Measurements from ENCODE around the gene KCNC3. TPM values are rescaled to one million over a fixed set of nuclear protein-coding genes. Genes with fewer than 3 reads are reported as not detected.

KCNC3 gene
- total and polyA plus RNA-seq, 10 of the 15 experiments (the other 5 are each of a cell fraction or from before 2014, with no cell fraction given) = 0.08 to 3.8 (median 0.44) TPM; not detected in 2

DNA sequence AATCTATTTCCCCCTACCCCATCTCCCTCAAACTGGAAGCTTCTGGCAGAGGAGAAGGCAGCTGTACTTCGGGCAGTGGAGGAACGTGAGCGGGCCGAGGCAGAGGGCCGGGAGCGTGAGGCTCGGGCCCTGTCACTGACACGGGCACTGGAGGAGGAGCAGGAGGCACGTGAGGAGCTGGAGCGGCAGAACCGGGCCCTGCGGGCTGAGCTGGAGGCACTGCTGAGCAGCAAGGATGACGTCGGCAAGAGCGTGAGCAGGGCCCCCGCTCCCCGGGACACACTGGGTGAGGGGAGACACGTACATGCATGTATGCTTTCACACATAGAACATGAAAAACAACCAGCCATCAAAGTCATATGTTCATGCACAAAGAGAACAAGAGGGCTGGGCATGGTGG is 42.7 kb downstream of the KCNC3 start:
- no peaks in the 10 kb centered on the region for H4K20me1 ChIP-seq (ENCODE audit: control insufficient read depth, insufficient read depth)
- H3K4me2 ChIP-seq (ENCODE audit: control insufficient read depth, insufficient read depth) = no peak overlapping the region
- 53% methylated on average over 18 of the region's 18 CpGs for WGBS (ENCODE audit: insufficient coverage, insufficient replicate concordance, low lambda C conversion rate, missing lambda C conversion rate)
- RAD21 ChIA-PET (ENCODE audit: unreplicated experiment) = no interaction called here
- no peak for DNase-seq (ENCODE audit: low read depth, low spot score)
- no peaks in the 10 kb centered on the region for H3K36me3 ChIP-seq (ENCODE audit: control insufficient read depth in 2 of 2, insufficient read depth in 2 of 2, low read length in 1 of 2)
- H3K79me2 ChIP-seq (ENCODE audit: control insufficient read depth, insufficient read depth, low read length) = no peaks in the 10 kb centered on the region
- no TSS peak for BruUV-seq (replicated peaks)
- no peak overlapping the region for H3K27ac ChIP-seq (ENCODE audit: control insufficient read depth, insufficient read depth)
- TF ChIP-seq WRNIP1 (IDR thresholded peaks at IDR 0.05; ENCODE audit: borderline replicate concordance, low read depth, low read length) = no peak
- in situ Hi-C loops (cut with MboI) = no loop called here
- intact Hi-C loops (cut with micrococcal nuclease; ENCODE audit: unreplicated experiment) = no loop called here
- no peaks in the 10 kb centered on the region for H3K4me1 ChIP-seq (ENCODE audit: control insufficient read depth, insufficient read depth, low read length)
- no peak for ATAC-seq
- no peak for FAIRE-seq
- SMC1A ChIA-PET (ENCODE audit: uncharacterized antibody, unreplicated experiment) = no interaction called here
- POLR2A ChIA-PET = no interaction called here
- no peak overlapping the region for H3K9ac ChIP-seq (ENCODE audit: control insufficient read depth, insufficient read depth, low read length)
- CTCF ChIA-PET = no interaction called here
- no peak overlapping the region for H3K4me3 ChIP-seq
- H2AFZ ChIP-seq (ENCODE audit: control insufficient read depth, low read depth, low read length) = no peak overlapping the region
- H3K9me3 ChIP-seq (replicated peaks; ENCODE audit: control insufficient read depth, insufficient read depth, low read length) = peaks cover 4% of the 10 kb centered on the region; the same call in 2 of the 3 replicates
- no peaks in the 10 kb centered on the region for H3K27me3 ChIP-seq (replicated peaks in 1 of 2; ENCODE audit: control insufficient read depth in 2 of 2, insufficient read depth in 2 of 2, low read length in 1 of 2)

GRCh38 chr19:50285833-50286232 is 43.3 kb downstream of the KCNC3 start:
- POLR2A ChIA-PET = no interaction called here
- no peak overlapping the region for H3K9ac ChIP-seq (ENCODE audit: control insufficient read depth, insufficient read depth, low read length)
- no peaks in the 10 kb centered on the region for H3K27me3 ChIP-seq (replicated peaks in 1 of 2; ENCODE audit: control insufficient read depth in 2 of 2, insufficient read depth in 2 of 2, low read length in 1 of 2)
- RAD21 ChIA-PET (ENCODE audit: unreplicated experiment) = no interaction called here
- CTCF ChIA-PET = no interaction called here
- WGBS (ENCODE audit: insufficient coverage, insufficient replicate concordance, low lambda C conversion rate, missing lambda C conversion rate) = 0% methylated on average over 2 of the region's 2 CpGs
- H3K36me3 ChIP-seq (ENCODE audit: control insufficient read depth in 2 of 2, insufficient read depth in 2 of 2, low read length in 1 of 2) = no peaks in the 10 kb centered on the region
- DNase-seq (ENCODE audit: low read depth, low spot score) (no peak), ATAC-seq (no peak), FAIRE-seq (no peak)
- no TSS peak for BruUV-seq (replicated peaks)
- intact Hi-C loops (cut with micrococcal nuclease; ENCODE audit: unreplicated experiment) (no loop called here), in situ Hi-C loops (cut with MboI) (no loop called here)
- H3K4me1 ChIP-seq (ENCODE audit: control insufficient read depth, insufficient read depth, low read length) = no peaks in the 10 kb centered on the region
- no peak overlapping the region for H2AFZ ChIP-seq (ENCODE audit: control insufficient read depth, low read depth, low read length)
- peaks cover 4% of the 10 kb centered on the region; the same call in 2 of the 3 replicates for H3K9me3 ChIP-seq (replicated peaks; ENCODE audit: control insufficient read depth, insufficient read depth, low read length)
- no peaks in the 10 kb centered on the region for H3K79me2 ChIP-seq (ENCODE audit: control insufficient read depth, insufficient read depth, low read length)
- H3K4me2 ChIP-seq (ENCODE audit: control insufficient read depth, insufficient read depth) = no peak overlapping the region
- no peaks in the 10 kb centered on the region for H4K20me1 ChIP-seq (ENCODE audit: control insufficient read depth, insufficient read depth)
- H3K27ac ChIP-seq (ENCODE audit: control insufficient read depth, insufficient read depth) = no peak overlapping the region
- SMC1A ChIA-PET (ENCODE audit: uncharacterized antibody, unreplicated experiment) = no interaction called here
- H3K4me3 ChIP-seq = no peak overlapping the region
- TF ChIP-seq ZNF592 (IDR thresholded peaks at IDR 0.05) (no peak), IRF3 (IDR thresholded peaks at IDR 0.05) (no peak), ATF7 (IDR thresholded peaks at IDR 0.05; ENCODE audit: low read depth) (no peak), CHD1 (IDR thresholded peaks at IDR 0.05; ENCODE audit: low read depth, low read length) (no peak), NR2C1 (IDR thresholded peaks at IDR 0.05) (no peak)
- TF ChIP-seq, protein P1, sequence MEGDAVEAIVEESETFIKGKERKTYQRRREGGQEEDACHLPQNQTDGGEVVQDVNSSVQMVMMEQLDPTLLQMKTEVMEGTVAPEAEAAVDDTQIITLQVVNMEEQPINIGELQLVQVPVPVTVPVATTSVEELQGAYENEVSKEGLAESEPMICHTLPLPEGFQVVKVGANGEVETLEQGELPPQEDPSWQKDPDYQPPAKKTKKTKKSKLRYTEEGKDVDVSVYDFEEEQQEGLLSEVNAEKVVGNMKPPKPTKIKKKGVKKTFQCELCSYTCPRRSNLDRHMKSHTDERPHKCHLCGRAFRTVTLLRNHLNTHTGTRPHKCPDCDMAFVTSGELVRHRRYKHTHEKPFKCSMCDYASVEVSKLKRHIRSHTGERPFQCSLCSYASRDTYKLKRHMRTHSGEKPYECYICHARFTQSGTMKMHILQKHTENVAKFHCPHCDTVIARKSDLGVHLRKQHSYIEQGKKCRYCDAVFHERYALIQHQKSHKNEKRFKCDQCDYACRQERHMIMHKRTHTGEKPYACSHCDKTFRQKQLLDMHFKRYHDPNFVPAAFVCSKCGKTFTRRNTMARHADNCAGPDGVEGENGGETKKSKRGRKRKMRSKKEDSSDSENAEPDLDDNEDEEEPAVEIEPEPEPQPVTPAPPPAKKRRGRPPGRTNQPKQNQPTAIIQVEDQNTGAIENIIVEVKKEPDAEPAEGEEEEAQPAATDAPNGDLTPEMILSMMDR (IDR thresholded peaks at IDR 0.05 in 2 of 3, conservative IDR thresholded peaks at IDR 0.05 in 1 of 3; ENCODE audit: control insufficient read depth in 2 of 3, extremely low read depth in 1 of 3, insufficient read depth in 1 of 3, low read depth in 3 of 3, low read length in 3 of 3) = no peak
